GM11168 (cell line): ENCODE measurements around the gene HGS.

Source experiments
- in situ Hi-C: fragments of 300-500 bp; cut with MboI; formaldehyde crosslinking; loops from one replicate; pipeline ENCODE4 v1.12.0; 2022; ENCODE audit warnings: low sequenced_read_pairs; ENCODE audit not compliant: unreplicated experiment

HGS gene

DNA sequence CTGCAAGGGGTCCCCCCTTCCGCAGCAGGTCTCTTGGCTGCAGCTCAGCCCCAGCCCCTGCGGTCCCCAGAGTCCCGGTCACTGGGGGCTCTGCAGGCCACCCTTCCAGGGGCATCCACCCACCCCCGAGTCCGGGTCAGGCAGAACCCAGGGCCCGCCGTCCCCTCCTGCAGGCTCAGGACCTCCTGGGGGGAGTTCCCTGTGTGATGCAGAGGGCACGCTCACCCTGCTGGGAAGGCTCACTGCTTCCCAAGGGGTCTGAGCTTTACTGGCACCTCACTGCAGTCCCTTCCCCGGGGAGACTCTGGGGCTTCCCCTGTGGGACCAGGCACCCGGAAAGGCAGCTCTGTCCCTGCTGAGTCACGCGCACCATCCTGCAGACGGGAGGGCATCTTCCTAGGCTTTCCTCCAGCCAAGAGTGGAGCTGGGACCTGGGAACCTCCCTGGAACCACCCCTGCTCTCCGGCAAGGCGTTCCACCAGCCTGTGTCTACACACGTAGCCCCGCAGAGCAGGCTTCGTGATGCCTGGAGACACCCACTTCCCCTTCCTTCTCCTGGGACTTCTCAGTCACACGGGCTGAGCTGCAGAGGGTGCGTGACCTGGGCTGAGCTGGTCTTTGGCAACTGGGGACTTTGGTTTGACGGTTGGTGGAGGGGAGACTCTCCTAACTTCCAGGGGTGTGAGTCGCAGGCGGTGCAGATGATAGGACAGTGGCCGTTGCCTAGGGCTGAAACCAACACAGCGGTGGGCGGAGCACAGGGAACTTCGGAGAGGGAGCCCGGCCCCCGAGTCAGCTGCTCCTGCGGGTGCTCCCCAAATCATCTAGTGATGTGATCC is 51.7 kb downstream of the HGS start:
- in situ Hi-C loops = loop anchor here (25.0 kb wide), 1 partner anchor 102 kb away; the partner anchor contains the start of genes MCRIP1 and PPP1R27

DNA sequence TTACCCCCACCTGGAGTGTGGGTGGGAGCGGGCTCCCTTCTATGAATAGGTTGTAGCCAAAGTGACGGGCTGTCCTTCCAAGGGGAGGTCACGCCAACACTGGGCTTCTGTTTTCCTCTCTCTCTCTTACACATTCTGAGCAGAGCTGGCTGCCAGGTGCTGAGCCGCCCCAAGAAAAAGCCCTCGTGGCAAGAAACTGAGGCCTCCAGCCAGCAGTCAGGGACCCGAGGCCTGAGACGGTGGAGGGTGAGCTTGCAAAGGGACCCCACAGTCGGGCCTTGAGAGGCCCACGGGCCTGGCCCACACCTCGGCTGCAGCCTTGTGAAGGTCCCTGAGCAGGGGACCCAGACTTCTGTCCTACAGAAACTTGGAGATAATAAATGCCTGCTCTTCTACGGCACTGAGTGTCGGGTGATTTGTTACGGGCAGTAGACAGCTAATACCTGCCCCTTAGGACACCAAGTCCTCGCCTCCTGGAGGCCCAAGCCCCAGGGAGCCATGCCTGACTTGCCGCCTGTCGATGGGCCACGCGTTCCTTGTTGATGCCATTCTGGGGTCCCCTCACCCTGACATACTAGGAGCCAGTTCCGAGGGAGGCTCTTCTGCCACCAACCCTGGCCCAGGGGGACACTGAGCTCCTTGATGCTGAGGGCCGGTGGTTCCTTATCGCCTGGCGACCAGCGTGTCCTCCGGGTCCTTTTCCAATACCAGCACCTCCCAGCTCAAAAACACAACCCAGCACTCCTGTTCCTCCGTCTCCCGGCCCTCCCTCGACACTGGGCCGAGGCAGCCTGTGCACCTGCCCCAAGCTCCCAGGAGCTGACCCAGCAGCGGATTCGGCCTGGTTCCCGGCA is 54.4 kb downstream of the HGS start:
- in situ Hi-C loops = loop anchor here (25.0 kb wide), 1 partner anchor 99 kb away; the partner anchor contains the start of genes MCRIP1 and PPP1R27

DNA sequence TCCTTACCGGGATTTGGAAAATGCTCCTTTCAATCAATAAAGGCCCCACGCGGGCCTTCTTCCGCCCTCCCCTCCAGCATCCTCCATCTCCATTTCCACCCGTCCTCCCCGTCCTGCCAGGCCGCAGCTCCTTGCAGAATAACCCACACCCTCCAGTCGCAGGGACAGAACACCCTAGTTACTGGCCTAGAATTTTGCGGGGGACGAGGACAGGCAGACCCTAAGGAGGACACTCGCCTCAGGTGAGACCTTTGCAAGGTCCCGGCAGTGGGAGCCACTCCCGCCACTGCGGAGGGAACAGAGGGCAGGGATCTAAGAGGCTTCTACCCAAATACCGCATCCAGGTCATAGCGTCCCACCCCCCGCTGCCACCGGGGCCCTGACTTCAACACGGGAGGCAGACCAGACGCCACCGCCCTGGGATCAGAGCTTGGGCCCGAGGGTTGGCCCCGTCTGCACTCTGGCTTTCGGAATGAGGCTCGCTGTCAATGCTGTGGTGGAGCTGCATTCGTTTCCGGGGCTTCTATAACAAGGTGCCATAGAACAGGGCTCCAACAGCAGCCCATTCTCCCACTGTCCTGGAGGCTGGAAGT is 55.1 kb downstream of the HGS start:
- in situ Hi-C loops = loop anchor here (25.0 kb wide), 1 partner anchor 98 kb away; the partner anchor contains the start of genes MCRIP1 and PPP1R27

DNA sequence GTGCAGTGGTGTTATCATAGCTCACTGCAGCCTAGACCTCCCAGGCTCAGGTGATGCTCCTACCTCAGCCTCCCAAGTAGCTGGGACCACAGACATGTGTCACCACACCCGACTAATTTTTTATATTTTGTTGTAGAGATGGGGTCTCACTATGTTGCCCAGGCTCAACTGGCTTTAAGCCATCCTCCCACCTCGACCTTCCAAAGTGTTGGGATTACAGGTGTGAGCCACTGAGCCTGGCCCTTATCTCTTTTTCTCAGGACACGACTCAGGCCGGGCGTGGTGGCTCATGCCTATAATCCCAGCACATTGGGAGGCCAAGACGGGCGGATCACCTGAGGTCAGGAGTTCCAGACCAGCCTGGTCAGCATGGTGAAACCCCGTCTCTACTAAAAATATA is 55.8 kb downstream of the HGS start:
- in situ Hi-C loops = loop anchor here (25.0 kb wide), 1 partner anchor 98 kb away; the partner anchor contains the start of genes MCRIP1 and PPP1R27

DNA sequence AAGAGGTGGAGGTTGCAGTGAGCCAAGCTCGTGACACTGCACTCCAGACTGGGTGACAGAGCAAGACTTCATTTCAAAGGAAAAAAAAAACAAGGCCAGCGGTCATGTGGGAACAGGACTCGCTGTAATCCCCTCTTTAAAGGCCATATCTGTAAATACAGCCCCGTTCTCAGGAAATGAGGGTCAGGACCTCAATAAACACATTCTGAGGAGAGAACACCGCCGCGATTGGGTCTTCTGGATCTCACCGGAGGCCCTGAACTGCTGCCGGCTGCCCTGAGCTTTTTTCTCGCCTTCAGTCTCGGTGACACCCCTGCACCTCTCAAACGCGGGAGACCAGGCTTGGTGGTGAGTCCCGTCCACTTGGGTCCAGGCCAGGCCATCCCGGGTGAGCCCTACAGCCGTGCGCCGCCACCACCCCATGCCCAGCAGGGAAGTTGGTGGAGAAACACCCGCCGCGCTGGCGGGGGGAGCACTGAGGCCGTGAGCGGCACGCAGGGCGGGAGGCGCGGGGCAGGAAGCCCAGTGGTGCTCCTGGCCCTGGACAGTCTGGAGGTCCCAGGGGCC is 56.7 kb downstream of the HGS start:
- in situ Hi-C loops = loop anchor here (25.0 kb wide), 1 partner anchor 97 kb away; the partner anchor contains the start of genes MCRIP1 and PPP1R27

DNA sequence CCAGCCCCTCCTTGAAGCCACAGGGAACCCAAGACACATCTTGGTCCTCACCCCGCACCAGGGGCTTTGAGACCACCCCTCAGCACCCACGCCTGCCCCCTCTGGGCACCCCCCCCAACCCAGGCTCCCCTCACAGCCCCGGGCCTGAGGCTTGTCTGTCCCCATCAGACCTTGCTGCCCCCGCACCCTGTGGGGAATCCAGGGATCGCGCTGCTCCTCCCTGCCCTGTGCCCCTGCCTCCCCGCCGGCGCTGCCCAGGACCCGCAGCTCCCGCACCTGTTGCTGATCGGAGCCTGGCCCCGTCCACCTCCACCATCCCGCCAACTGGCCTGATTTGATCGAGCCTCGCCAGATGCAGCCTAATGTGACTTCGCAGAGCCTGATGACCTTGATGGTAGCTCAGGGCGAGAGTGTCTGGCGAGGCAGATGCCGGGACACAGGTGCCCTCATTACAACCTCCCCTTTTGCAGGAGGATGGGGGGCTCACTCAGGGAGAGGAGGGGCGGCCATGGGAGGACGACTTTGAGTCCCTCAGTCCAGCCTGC is 57.3 kb downstream of the HGS start:
- in situ Hi-C loops = loop anchor here (25.0 kb wide), 1 partner anchor 96 kb away; the partner anchor contains the start of genes MCRIP1 and PPP1R27

DNA sequence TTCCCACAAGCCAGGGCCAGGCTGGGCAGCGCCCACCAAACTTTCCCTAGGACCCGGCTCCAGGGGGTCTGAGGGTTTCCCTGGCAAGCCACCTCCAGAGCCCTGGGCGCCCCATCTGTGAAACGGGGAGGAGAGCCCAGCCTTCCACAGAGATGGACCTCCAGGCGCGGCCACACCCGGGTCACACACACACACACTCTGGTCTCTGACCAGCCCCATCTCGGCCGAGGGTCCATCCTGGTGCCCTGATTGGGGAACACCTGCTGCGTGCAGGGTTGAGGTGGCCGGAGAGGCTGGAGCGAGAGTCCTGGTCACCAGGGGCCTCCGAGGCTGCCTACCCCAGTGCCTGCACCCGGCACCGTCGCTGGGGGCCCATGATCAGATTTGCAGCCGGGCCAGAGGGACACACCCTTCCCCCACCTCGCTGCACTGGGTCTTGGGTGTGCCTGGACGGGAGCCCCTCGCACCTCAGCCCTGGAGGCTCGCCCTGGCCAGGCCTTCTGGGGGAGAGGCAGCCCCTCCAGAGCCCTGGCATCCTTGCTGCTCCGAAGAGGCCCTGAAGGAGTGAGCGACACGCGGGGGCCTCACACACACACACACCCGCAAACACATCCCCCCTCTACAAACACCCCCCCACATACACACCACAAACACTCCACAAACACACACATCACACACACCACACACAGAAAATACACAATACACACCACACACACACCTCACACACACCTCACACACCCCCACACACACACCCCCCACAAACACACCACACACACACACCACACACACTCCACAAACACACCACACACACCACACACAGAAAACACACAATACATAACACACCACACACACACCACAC is 58.0 kb downstream of the HGS start:
- in situ Hi-C loops = loop anchor here (25.0 kb wide), 1 partner anchor 95 kb away; the partner anchor contains the start of genes MCRIP1 and PPP1R27
